Ovary (tissue), 3 donors: ENCODE results near the gene FLNA.

Experiments
- EP300 ChIP-seq: sonication (generic); formaldehyde crosslinking; IDR thresholded peaks from one replicate; pipeline ENCODE4 v1.6.1; 2017; ENCODE audit warnings: antibody characterized with exemption
- POLR2A ChIP-seq: fragments of 450-650 bp; IDR thresholded peaks from one replicate; pipeline ENCODE4 v1.6.1; 2017; ENCODE audit warnings: antibody characterized with exemption, mild to moderate bottlenecking, moderate library complexity
- TF ChIP-seq, protein P1 (sequence below), 3 donors: fragments of 450-650 bp in 2 of 3; fragments of 200-600 bp in 1 of 3; IDR thresholded peaks; one replicate each; pipeline versions ENCODE4 v1.5.1 to v1.8.0; 2016 to 2022; ENCODE audit warnings: antibody characterized with exemption in 3 of 3, mild to moderate bottlenecking in 1 of 3
- donor health status: DM: no; HTN: no; CAD: no.

DNA sequence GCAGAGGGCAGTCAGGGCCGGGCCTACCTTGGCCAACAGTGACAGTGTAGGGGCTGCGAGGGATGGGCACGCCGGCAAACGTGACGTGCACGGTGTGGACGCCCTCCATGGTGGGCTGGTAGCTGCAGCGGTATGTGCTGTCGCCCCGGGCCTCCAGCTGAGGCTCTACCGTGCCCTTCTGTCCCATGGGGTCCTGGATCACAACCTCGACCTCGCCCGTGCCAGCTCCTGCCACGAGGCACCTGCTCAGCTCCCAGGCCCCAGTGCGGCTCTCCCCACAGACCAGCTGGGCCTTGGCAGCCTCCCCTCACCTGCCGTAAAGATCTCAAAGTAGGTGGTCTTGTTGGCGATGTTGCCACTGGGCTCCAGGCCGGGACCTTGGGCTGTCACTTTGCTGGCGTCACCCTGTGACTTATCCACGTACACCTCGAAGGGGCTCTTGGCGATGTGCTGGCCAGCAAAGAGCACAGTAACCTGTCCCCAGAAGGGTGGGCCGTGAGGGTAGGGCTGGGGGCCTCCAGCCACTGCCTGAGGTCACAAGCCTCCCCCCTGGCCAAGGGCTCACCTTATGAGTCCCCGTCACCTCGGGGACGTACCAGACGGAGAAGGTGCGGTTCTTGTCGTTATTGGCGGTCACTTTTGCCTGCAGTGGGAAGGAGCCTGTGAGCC lies 8.3 kb downstream of the FLNA start:
- TF ChIP-seq, protein P1, sequence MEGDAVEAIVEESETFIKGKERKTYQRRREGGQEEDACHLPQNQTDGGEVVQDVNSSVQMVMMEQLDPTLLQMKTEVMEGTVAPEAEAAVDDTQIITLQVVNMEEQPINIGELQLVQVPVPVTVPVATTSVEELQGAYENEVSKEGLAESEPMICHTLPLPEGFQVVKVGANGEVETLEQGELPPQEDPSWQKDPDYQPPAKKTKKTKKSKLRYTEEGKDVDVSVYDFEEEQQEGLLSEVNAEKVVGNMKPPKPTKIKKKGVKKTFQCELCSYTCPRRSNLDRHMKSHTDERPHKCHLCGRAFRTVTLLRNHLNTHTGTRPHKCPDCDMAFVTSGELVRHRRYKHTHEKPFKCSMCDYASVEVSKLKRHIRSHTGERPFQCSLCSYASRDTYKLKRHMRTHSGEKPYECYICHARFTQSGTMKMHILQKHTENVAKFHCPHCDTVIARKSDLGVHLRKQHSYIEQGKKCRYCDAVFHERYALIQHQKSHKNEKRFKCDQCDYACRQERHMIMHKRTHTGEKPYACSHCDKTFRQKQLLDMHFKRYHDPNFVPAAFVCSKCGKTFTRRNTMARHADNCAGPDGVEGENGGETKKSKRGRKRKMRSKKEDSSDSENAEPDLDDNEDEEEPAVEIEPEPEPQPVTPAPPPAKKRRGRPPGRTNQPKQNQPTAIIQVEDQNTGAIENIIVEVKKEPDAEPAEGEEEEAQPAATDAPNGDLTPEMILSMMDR (IDR thresholded peaks at IDR 0.05), result no peak
- TF ChIP-seq POLR2A (no peak), EP300 (no peak)
